Adrenal gland (tissue), 5 donors: Measurements from ENCODE around the gene KLHL21.

Experiments used
- CTCF ChIP-seq, 6 experiments: fragments of 450-650 bp in 4 of 6; fragments of 200-600 bp in 2 of 6; sonication (generic) in 1 of 6; IDR thresholded peaks; 1 replicate in 5 of 6; 2 replicates in 1 of 6; pipeline versions ENCODE4 v1.5.1 to v1.8.0; 2016 to 2021; ENCODE audit warnings: antibody characterized with exemption in 6 of 6, mild to moderate bottlenecking in 2 of 6, moderate library complexity in 1 of 6
- POLR2A ChIP-seq, 2 donors: fragments of 450-650 bp; IDR thresholded peaks; one replicate each; pipeline ENCODE4 v1.6.1; 2017; ENCODE audit warnings: antibody characterized with exemption in 2 of 2, mild to moderate bottlenecking in 2 of 2, moderate library complexity in 1 of 2
- donor health status: DM: no; HTN: no; CAD: no.

GRCh38 chr1:6624710-6625583 lies 22.3 kb upstream of the KLHL21 start, which contains the start of gene THAP3:
- TF ChIP-seq CTCF (IDR thresholded peaks at IDR 0.05) (no peak), POLR2A (IDR thresholded peaks at IDR 0.05) (peak in 1 of 2 donors; percentile 52)
